Upper lobe of left lung (tissue), 6 donors: Measurements from ENCODE around the gene GATC. TPM values are rescaled to one million over a fixed set of nuclear protein-coding genes. Genes with fewer than 3 reads are reported as not detected.
"Not testable (repeated sequence)": the region's sequence is repeated elsewhere in the genome, so short reads cannot be mapped to it uniquely, and the experiment has no call there.

Source experiments
- ATAC-seq, 2 donors: fragments of 200-7000 bp; cut with Tn5 transposase; one replicate each; pipeline ENCODE4 v1.9.1; 2022; ENCODE audit warnings: mild to moderate bottlenecking in 2 of 2, moderate library complexity in 2 of 2; ENCODE audit not compliant: low FRiP score in 2 of 2
- DNase-seq, 2 donors: peaks; one replicate each; pipeline ENCODE4 v3.0.0-alpha.2; 2019 to 2020
- H3K27ac ChIP-seq, 4 donors: fragments of 200-600 bp; sonication (generic); one replicate each; pipeline ENCODE4 v1.5.1; 2016 to 2019
- H3K27me3 ChIP-seq, 4 donors: fragments of 200-600 bp; sonication (generic); one replicate each; pipeline ENCODE4 v1.5.1; 2017 to 2019
- H3K36me3 ChIP-seq, 4 donors: fragments of 200-600 bp; sonication (generic); one replicate each; pipeline ENCODE4 v1.5.1; 2016 to 2019
- H3K4me1 ChIP-seq, 4 donors: fragments of 200-600 bp; sonication (generic); one replicate each; pipeline ENCODE4 v1.5.1; 2018 to 2019
- H3K4me3 ChIP-seq, 4 donors: fragments of 200-600 bp; sonication (generic); one replicate each; pipeline ENCODE4 v1.5.1; 2017 to 2019; ENCODE audit warnings: mild to moderate bottlenecking in 2 of 4, moderate library complexity in 1 of 4
- H3K9me3 ChIP-seq, 4 donors: fragments of 200-600 bp; sonication (generic); one replicate each; pipeline ENCODE4 v1.5.1; 2018 to 2019
- CTCF ChIP-seq, 6 experiments: fragments of 450-650 bp in 4 of 6; fragments of 200-600 bp in 2 of 6; sonication (generic) in 2 of 6; IDR thresholded peaks; one replicate each; pipeline ENCODE4 v1.5.1; 2016 to 2019; ENCODE audit warnings: antibody characterized with exemption in 6 of 6
- EP300 ChIP-seq, 4 donors: sonication (generic); formaldehyde crosslinking; IDR thresholded peaks; one replicate each; pipeline ENCODE4 v1.5.1; 2017; ENCODE audit warnings: antibody characterized with exemption in 4 of 4, control low read depth in 2 of 4
- POLR2A ChIP-seq, 4 donors: fragments of 450-650 bp; IDR thresholded peaks; one replicate each; pipeline ENCODE4 v1.5.1; 2016 to 2017; ENCODE audit warnings: antibody characterized with exemption in 4 of 4, mild to moderate bottlenecking in 2 of 4
- POLR2AphosphoS5 ChIP-seq, 2 donors: sonication (generic); formaldehyde crosslinking; IDR thresholded peaks; one replicate each; pipeline ENCODE4 v1.5.1; 2017; ENCODE audit warnings: antibody characterized with exemption in 2 of 2
- WGBS, 2 donors: methylation state at CpG; one replicate each; pipeline ENCODE4 v1.1.5; 2017 to 2018; 5-methylcytosine and 5-hydroxymethylcytosine counted together
- total RNA-seq, 6 donors: library from RNA; depleted of rRNA in 4 of 6; stranded (reverse); fragments of >200 nt in 4 of 6; gene quantifications; one replicate each; pipeline versions ENCODE4 v1.1.0 to v1.2.1, GENCODE V29; 2016 to 2021
- donor health status: DM: no; HTN: no; CAD: no; lungs with moderate emphysema.
- donor health status: DM: no; HTN: yes; CAD: no; lungs with severe emphysema.

The GATC gene
- total RNA-seq, 6 donors from 2014 or later = 11.8 to 35.6 (median 22.5) TPM

DNA sequence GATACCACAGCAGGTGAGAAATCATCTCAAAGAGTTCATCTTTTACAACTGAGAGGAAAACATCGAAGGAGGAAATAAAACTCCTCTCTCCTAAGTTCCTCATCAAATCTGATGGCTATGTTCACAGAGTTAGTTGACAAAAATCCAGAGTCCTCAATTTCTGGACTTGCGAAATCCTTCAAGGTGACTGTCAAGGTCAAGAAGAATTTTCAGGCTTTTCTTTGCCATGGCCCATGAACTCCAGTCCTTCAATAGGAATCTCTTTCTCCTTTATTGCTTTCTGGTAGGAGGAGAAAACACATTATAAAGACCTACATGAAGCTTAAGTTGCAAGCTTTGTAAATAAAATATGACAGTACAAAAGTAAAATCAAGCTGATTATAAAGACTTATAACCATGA, 1.6 kb upstream of the GATC start:
- Histone ChIP-seq H3K9me3 (no peaks in the 10 kb centered on the region), H3K4me3 (no peak overlapping the region), H3K27me3 (no peaks in the 10 kb centered on the region), H3K36me3 (peaks cover 4 to 61% (median 26%) of the 10 kb centered on the region in 4 donors), H3K27ac (no peak overlapping the region), H3K4me1 (peaks cover 21 to 38% (median 28%) of the 10 kb centered on the region in 4 donors)
- DNase-seq (no peak), ATAC-seq (no peak)
- 89 to 96% methylated on average over 2 of the region's 2 CpGs for WGBS, 2 donors
- TF ChIP-seq POLR2AphosphoS5 (IDR thresholded peaks at IDR 0.05) (no peak), CTCF (IDR thresholded peaks at IDR 0.05) (no peak), POLR2A (IDR thresholded peaks at IDR 0.05) (no peak), EP300 (IDR thresholded peaks at IDR 0.05) (no peak)

DNA sequence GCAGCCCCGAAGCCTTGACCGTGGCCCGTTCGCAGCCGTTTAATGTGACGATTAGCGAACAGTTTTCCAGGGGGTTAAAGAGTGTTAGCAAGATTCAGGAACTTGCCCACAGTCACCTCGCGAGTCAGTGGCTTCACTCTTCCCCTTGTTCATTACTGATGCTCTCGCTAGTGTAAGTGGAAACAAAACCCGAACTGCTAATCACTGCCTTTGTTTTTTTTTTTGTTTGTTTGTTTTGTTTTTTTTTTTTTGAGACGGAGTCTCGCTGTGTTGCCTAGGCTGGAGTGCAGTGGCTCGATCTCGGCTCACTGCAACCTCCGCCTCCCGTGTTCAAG, 567 bp downstream of the GATC start:
- H3K4me3 ChIP-seq = peak overlapping the region; percentile 74 to 100 (median 85)
- not testable (repeated sequence) for ATAC-seq, H3K9me3 ChIP-seq, H3K27me3 ChIP-seq, DNase-seq
- peaks cover 4 to 48% (median 23%) of the 10 kb centered on the region in 4 donors for H3K36me3 ChIP-seq
- peak overlapping the region; percentile 85 to 95 (median 88) for H3K27ac ChIP-seq
- peaks cover 19 to 33% (median 25%) of the 10 kb centered on the region in 4 donors for H3K4me1 ChIP-seq
- 6 to 7% methylated on average over 17 of the region's 17 CpGs for WGBS, 2 donors

- DNase-seq = no peak
These were observed 1.7 kb downstream of the GATC start for GRCh38 chr12:120447992-120448391.

DNA sequence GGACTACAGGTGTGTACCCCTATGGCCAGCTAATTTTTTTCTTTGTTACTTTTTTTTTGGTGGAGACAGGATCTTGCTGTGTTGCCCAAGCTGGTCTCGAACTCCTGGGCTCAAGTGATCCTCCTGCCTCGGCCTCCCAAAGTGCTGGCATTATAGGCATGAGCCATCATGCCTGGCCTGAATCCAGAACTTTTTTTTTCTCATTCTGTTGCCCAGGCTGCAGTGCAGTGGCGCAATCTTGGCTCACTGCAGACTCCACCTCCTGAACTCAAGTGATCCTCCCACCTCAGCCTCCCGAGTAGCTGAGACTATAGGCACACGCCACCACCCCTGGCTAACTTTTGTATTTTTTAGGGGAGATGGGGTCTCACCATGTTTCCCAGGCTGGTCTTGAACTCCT, 6.3 kb downstream of the GATC start:
- H3K4me3 ChIP-seq, H3K27me3 ChIP-seq, H3K9me3 ChIP-seq, DNase-seq, H3K27ac ChIP-seq, ATAC-seq: not testable (repeated sequence)
- 89 to 91% methylated on average over 5 of the region's 5 CpGs for WGBS, 2 donors
- H3K36me3 ChIP-seq = peaks cover 4 to 59% (median 22%) of the 10 kb centered on the region in 4 donors
- H3K4me1 ChIP-seq = peaks cover 3 to 13% (median 6%) of the 10 kb centered on the region in 4 donors

More at GRCh38 chr12:120447992-120448391, 1.7 kb downstream of the GATC start:
- Histone ChIP-seq H3K36me3 (peaks cover 0 to 42% (median 18%) of the 10 kb centered on the region in 4 donors), H3K9me3 (no peaks in the 10 kb centered on the region), H3K4me3 (peak overlapping the region in 1 of 4 donors; percentile 80), H3K27ac (no peak overlapping the region), H3K27me3 (no peaks in the 10 kb centered on the region), H3K4me1 (peaks cover 19 to 33% (median 25%) of the 10 kb centered on the region in 4 donors)
- TF ChIP-seq POLR2A (IDR thresholded peaks at IDR 0.05) = no peak
- TF ChIP-seq EP300 (IDR thresholded peaks at IDR 0.05) = no peak
- no peak for TF ChIP-seq CTCF (IDR thresholded peaks at IDR 0.05)
- no peak for TF ChIP-seq POLR2AphosphoS5 (IDR thresholded peaks at IDR 0.05)
- 90 to 96% methylated on average over 4 of the region's 4 CpGs for WGBS, 2 donors
- ATAC-seq = no peak

DNA sequence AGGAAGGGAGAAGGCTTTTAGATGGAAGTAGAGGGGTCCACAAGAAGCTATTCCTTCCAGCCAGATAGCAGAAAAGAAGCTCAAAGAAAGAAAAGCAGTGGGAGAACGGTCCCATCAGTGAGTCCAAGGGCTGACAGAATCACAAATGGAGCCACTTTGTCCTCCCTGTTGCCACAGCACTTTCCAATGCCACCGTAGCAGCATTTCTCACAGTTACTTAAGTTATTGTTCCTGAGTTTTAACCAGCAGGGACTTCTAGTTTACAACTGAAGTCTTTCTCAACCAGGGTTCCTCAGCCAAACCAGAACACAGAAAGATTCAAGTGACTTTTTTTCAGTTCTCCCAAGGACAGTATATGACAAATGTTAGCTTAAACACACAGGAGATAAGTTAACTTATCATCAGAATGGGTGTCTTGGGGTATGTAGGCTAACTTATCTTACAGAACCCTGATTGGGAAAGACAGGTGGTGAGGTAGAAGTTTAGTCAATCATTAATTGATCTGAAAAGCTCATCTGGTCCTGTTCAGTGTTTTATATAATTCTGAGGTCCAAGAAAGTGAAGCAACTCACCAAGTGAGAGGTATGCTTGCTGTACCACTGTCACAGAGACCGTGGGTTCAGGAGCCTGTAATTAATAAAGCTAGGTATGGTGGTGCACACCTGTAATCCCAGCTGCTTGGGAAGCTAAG, 7.0 kb downstream of the GATC start:
- H3K9me3 ChIP-seq = no peaks in the 10 kb centered on the region
- ATAC-seq = no peak
- no peaks in the 10 kb centered on the region for H3K27me3 ChIP-seq
- no peak overlapping the region for H3K27ac ChIP-seq
- TF ChIP-seq POLR2A (IDR thresholded peaks at IDR 0.05) (no peak), POLR2AphosphoS5 (IDR thresholded peaks at IDR 0.05) (no peak), CTCF (IDR thresholded peaks at IDR 0.05) (no peak), EP300 (IDR thresholded peaks at IDR 0.05) (no peak)
- H3K4me1 ChIP-seq = peaks cover 0 to 6% (median 0%) of the 10 kb centered on the region in 4 donors
- WGBS, 2 donors = 97 to 100% methylated on average over 3 of the region's 3 CpGs
- no peak overlapping the region for H3K4me3 ChIP-seq
- peaks cover 7 to 64% (median 29%) of the 10 kb centered on the region in 4 donors for H3K36me3 ChIP-seq
- no peak for DNase-seq

GRCh38 chr12:120453977-120454376, 7.7 kb downstream of the GATC start:
- TF ChIP-seq CTCF (IDR thresholded peaks at IDR 0.05) (peak in 4 of 6 experiments; percentile 25 to 47 (median 36)), EP300 (IDR thresholded peaks at IDR 0.05) (no peak)
- ATAC-seq (peak in 1 of 2 donors; percentile 50), DNase-seq (no peak)
- Histone ChIP-seq H3K4me1 (no peaks in the 10 kb centered on the region), H3K27ac (no peak overlapping the region), H3K9me3 (no peaks in the 10 kb centered on the region), H3K4me3 (no peak overlapping the region), H3K27me3 (no peaks in the 10 kb centered on the region), H3K36me3 (peaks cover 15 to 65% (median 37%) of the 10 kb centered on the region in 4 donors)
- whole genome bisulfite sequencing, 2 donors = 77 to 85% methylated on average over 4 of the region's 4 CpGs
